BLaER1 (cell line): ENCODE results near the gene NUCB1.
"Not testable (repeated sequence)": the region's sequence is repeated elsewhere in the genome, so short reads cannot be mapped to it uniquely, and the experiment has no call there.

ENCODE experiments used
- H3K27ac ChIP-seq: shearing (Covaris generic); formaldehyde crosslinking; 2 replicates; pipeline ENCODE4 v1.8.1; 2022
- H3K27me3 ChIP-seq: shearing (Covaris generic); formaldehyde crosslinking; 2 replicates; pipeline ENCODE4 v1.8.1; 2022
- H3K36me3 ChIP-seq: shearing (Covaris generic); formaldehyde crosslinking; 2 replicates; pipeline ENCODE4 v1.8.1; 2022
- H3K4me1 ChIP-seq: shearing (Covaris generic); formaldehyde crosslinking; 2 replicates; pipeline ENCODE4 v1.8.1; 2022
- H3K4me2 ChIP-seq: shearing (Covaris generic); formaldehyde crosslinking; 2 replicates; pipeline ENCODE4 v1.8.1; 2022
- H3K4me3 ChIP-seq: shearing (Covaris generic); formaldehyde crosslinking; 2 replicates; pipeline ENCODE4 v1.8.1; 2022
- H3K9ac ChIP-seq: shearing (Covaris generic); formaldehyde crosslinking; 2 replicates; pipeline ENCODE4 v1.8.1; 2022
- H3K9me3 ChIP-seq: shearing (Covaris generic); formaldehyde crosslinking; 2 replicates; pipeline ENCODE4 v1.8.1; 2022
- H4K20me1 ChIP-seq: shearing (Covaris generic); formaldehyde crosslinking; 2 replicates; pipeline ENCODE4 v1.8.1; 2022
- Cebpa-rat ChIP-seq: shearing (Covaris generic); IDR thresholded peaks from 2 replicates; pipeline ENCODE4 v1.8.1; 2022

NUCB1 gene

DNA sequence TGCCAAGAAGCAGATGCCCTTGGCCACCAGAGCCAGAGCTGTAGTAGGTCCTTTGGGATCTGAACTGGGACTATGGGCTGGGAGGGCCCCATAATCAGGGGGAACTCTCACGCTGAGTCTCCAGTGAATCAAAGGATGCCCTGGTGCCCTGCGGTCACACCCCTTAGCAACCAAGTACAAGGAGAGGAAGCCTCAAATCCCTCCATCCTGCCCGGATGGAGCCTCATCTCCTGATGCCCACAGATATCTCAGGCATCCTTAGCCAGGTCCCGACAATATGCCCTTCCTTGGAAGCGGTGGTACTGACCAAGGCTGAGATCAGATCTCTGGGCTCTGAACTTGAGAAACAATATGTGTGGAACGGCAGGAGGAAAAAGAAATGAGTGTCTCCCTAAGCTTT, 33.4 kb upstream of the NUCB1 start:
- Histone ChIP-seq H3K4me1 (peaks cover 48% of the 10 kb centered on the region), H3K4me3 (no peak overlapping the region), H3K4me2 (peak overlapping the region; percentile 71), H3K9me3 (no peaks in the 10 kb centered on the region), H4K20me1 (no peaks in the 10 kb centered on the region), H3K27ac (peak overlapping the region; percentile 10), H3K36me3 (no peaks in the 10 kb centered on the region), H3K27me3 (no peaks in the 10 kb centered on the region), H3K9ac (no peak overlapping the region; the same call in 1 of the 2 replicates)
- TF ChIP-seq Cebpa-rat: no peak

DNA sequence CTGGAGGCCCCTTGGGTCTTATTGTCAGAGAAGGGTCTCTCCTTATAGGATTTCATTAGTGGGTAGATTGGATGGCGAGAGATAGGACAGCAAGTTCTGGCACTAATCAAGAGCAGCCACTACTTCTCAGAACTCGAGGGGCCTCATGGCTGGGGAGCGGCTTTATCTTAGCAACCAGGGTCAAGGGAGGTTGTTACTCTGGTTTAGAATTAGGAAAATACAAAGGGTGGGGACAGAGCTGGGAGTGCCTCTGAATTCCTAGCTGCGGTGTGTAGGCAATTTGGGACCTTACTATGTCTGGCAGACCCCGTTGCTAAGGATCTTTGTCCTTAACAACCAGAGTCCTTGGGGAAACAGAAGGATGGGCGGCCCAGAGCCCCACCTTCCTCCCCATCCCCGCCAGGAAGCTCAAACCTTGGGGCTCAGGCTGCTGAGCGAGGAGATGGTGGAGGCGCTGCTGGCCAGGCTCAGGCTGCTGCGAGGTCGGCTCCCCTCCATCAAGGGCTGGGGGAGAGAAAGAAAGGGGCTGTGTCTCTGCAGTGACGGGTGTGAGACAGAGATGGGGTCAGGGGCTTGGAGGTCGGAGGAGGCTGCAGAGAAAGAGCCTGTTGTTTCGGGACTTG, 32.9 kb upstream of the NUCB1 start:
- H3K9me3 ChIP-seq: no peaks in the 10 kb centered on the region
- H3K27ac ChIP-seq: 0 out of 2 replicates have a peak overlapping the region, but pooled peaks have one; percentile 72
- H3K4me3 ChIP-seq: no peak overlapping the region
- H3K4me1 ChIP-seq: peaks cover 51% of the 10 kb centered on the region
- H3K36me3 ChIP-seq: no peaks in the 10 kb centered on the region
- H3K4me2 ChIP-seq: peak overlapping the region; percentile 71
- TF ChIP-seq Cebpa-rat: no peak
- no peaks in the 10 kb centered on the region for H4K20me1 ChIP-seq
- H3K27me3 ChIP-seq: no peaks in the 10 kb centered on the region
- no peak overlapping the region; the same call in 1 of the 2 replicates for H3K9ac ChIP-seq

- Histone ChIP-seq H4K20me1 (peaks cover 4% of the 10 kb centered on the region; the same call in 1 of the 2 replicates), H3K27ac (peak overlapping the region; percentile 72), H3K9me3 (no peaks in the 10 kb centered on the region), H3K4me1 (peaks cover 51% of the 10 kb centered on the region), H3K36me3 (no peaks in the 10 kb centered on the region), H3K27me3 (no peaks in the 10 kb centered on the region), H3K4me2 (peak overlapping the region; percentile 71), H3K4me3 (no peak overlapping the region), H3K9ac (0 out of 2 replicates have a peak overlapping the region, but pooled peaks have one; percentile 47)
- no peak for TF ChIP-seq Cebpa-rat
These were observed 32.4 kb upstream of the NUCB1 start for GRCh38 chr19:48867746-48868113.

- H3K9ac ChIP-seq: peak within 1 kb of the TSS; percentile 47
- H3K27ac ChIP-seq: peak within 1 kb of the TSS; percentile 72
These were observed 31.8 kb upstream of the NUCB1 start, which contains the start of gene PLEKHA4 for GRCh38 chr19:48868114-48868886. Gene PLEKHA4 (minus strand): TSS chr19:48868617. CDS start chr19:48867620, 997 bp downstream.

DNA sequence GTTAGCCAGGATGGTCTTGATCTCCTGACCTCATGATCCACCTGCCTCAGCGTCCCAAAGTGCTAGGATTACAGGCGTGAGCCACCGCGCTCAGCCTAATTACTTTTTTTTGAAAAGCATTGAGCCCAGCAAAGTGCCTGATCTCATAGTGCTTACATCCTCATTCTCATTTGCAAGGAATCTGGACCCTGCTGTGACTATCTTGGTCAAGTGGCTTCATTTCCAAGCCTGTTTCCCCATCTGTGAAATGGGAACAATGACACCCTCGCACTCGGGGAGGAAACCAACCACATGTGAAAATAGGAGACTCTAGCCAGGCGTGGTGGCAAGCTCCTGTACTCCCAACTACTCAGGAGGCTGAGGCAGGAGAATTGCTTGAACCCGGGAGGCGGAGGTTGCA, 30.1 kb upstream of the NUCB1 start:
- no peak overlapping the region for H3K9ac ChIP-seq
- H3K4me2 ChIP-seq: no peak overlapping the region
- H4K20me1 ChIP-seq: peaks cover 27% of the 10 kb centered on the region
- no peaks in the 10 kb centered on the region for H3K9me3 ChIP-seq
- no peak overlapping the region for H3K4me3 ChIP-seq
- no peak overlapping the region for H3K27ac ChIP-seq
- no peaks in the 10 kb centered on the region for H3K27me3 ChIP-seq
- peaks cover 17% of the 10 kb centered on the region for H3K36me3 ChIP-seq
- no peak for TF ChIP-seq Cebpa-rat
- H3K4me1 ChIP-seq: peaks cover 72% of the 10 kb centered on the region

More at GRCh38 chr19:48868114-48868886, 31.8 kb upstream of the NUCB1 start, which contains the start of gene PLEKHA4:
- Histone ChIP-seq H4K20me1 (peaks cover 10% of the 10 kb centered on the region), H3K4me2 (peak within 1 kb of the TSS; percentile 71), H3K36me3 (0 out of 2 replicates have a peak, but pooled peaks cover 2% of the 10 kb centered on the region), H3K4me1 (peaks cover 55% of the 10 kb centered on the region), H3K27me3 (no peaks in the 10 kb centered on the region), H3K4me3 (no peak within 1 kb of the TSS), H3K9me3 (no peaks in the 10 kb centered on the region)
- no peak for TF ChIP-seq Cebpa-rat

- Histone ChIP-seq H3K27ac (0 out of 2 replicates have a peak overlapping the region, but pooled peaks have one; percentile 26), H3K4me3 (peak overlapping the region; percentile 96; the same call in 1 of the 2 replicates), H3K36me3 (peaks cover 22% of the 10 kb centered on the region), H3K4me1 (peaks cover 74% of the 10 kb centered on the region), H4K20me1 (peaks cover 40% of the 10 kb centered on the region), H3K4me2 (peak overlapping the region; percentile 100)
- H3K27me3 ChIP-seq, H3K9me3 ChIP-seq, H3K9ac ChIP-seq: not testable (repeated sequence)
These were observed 28.5 kb upstream of the NUCB1 start for GRCh38 chr19:48871471-48872181.

GRCh38 chr19:48872182-48872883, 27.8 kb upstream of the NUCB1 start, which contains the start of gene PPP1R15A:
Gene PPP1R15A (plus strand): TSS chr19:48872421. CDS start chr19:48873234, 813 bp downstream.
- Histone ChIP-seq H3K4me2 (peak within 1 kb of the TSS; percentile 100), H3K4me3 (peak within 1 kb of the TSS; percentile 96), H3K9ac (peak within 1 kb of the TSS; percentile 99), H4K20me1 (peaks cover 40% of the 10 kb centered on the region), H3K4me1 (peaks cover 74% of the 10 kb centered on the region), H3K36me3 (peaks cover 24% of the 10 kb centered on the region), H3K9me3 (no peaks in the 10 kb centered on the region), H3K27ac (peak within 1 kb of the TSS; percentile 97), H3K27me3 (no peaks in the 10 kb centered on the region)
- no peak for TF ChIP-seq Cebpa-rat

- H3K9me3 ChIP-seq: 0 out of 2 replicates have a peak, but pooled peaks cover 4% of the 10 kb centered on the region
- peak overlapping the region; percentile 96 for H3K4me3 ChIP-seq
- peak overlapping the region; percentile 99 for H3K9ac ChIP-seq
- peak overlapping the region; percentile 100 for H3K4me2 ChIP-seq
- peaks cover 74% of the 10 kb centered on the region for H3K4me1 ChIP-seq
- no peak for TF ChIP-seq Cebpa-rat
- peak overlapping the region; percentile 97 for H3K27ac ChIP-seq
- no peaks in the 10 kb centered on the region for H3K27me3 ChIP-seq
- peaks cover 40% of the 10 kb centered on the region for H4K20me1 ChIP-seq
- H3K36me3 ChIP-seq: peaks cover 30% of the 10 kb centered on the region
These were observed 27.1 kb upstream of the NUCB1 start for GRCh38 chr19:48872884-48873475.
